Astrocyte of the spinal cord (primary cell): ENCODE results near the gene RHOF.

Experiments
- DNase-seq: peaks from one replicate; pipeline ENCODE4 v3.0.0; 2011; ENCODE audit warnings: low read depth, low spot score
- H3K4me3 ChIP-seq: 2 replicates; pipeline ENCODE4 v1.5.1; 2011; ENCODE audit warnings: low read depth, mild to moderate bottlenecking, low read length, moderate library complexity
- CTCF ChIP-seq: IDR thresholded peaks from 2 replicates; pipeline ENCODE4 v1.5.1; 2012; ENCODE audit warnings: low read depth, mild to moderate bottlenecking, low read length, inconsistent platforms
- in situ Hi-C: cut with HindIII; loops from 2 replicates; pipeline ENCODE4 v1.10.0; 2017; ENCODE audit warnings: low sequenced_read_pairs

RHOF gene

DNA sequence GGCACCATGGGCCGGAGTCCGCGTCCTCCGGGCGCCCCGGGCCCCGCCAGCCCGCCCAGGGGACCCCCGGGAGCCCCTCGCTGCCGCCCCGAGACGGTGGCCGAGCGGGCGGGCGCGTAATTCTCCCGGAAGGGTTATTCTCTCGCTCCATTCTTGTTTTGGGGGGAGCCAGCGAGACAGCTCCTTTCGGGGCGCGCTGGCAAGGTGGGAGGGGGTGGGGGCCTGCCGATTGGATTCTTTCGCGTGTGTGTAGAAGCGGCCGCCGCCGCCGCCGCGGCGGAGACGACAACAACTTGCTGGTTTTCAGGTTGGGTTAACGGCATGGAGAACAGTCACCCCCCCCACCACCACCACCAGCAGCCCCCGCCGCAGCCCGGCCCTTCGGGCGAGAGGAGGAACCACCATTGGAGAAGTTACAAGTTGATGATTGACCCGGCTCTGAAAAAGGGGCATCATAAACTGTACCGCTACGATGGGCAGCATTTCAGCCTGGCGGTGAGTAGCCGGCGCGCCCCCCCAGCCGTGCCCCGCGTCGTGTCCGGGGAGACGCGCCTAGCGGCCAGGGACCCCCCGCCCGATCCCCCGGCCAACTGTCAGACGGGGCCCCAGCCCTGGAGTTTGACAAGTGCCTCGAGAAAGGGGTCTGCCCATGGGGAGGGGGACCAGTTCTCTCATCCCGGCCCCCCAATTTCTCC is 11.1 kb upstream of the RHOF start:
- TF ChIP-seq CTCF, result no peak
- H3K4me3 ChIP-seq, result peak overlapping the region; percentile 69
- DNase-seq, result peak; percentile 43
- in situ Hi-C loops, result no loop called here

GRCh38 chr12:121803861-121804416 is 10.5 kb upstream of the RHOF start, which contains the start of gene SETD1B:
SETD1B (plus strand) TSS chr12:121804009; CDS start chr12:121804738, 729 bp downstream.
- no peak for TF ChIP-seq CTCF
- in situ Hi-C loops, result no loop called here
- DNase-seq, result peak; percentile 58
- peak within 1 kb of the TSS; percentile 69 for H3K4me3 ChIP-seq

GRCh38 chr12:121802843-121803698 is 9.6 kb upstream of the RHOF start:
- in situ Hi-C loops, result no loop called here
- H3K4me3 ChIP-seq, result peak overlapping the region; percentile 69
- TF ChIP-seq CTCF, result no peak
- peak; percentile 98 for DNase-seq

DNA sequence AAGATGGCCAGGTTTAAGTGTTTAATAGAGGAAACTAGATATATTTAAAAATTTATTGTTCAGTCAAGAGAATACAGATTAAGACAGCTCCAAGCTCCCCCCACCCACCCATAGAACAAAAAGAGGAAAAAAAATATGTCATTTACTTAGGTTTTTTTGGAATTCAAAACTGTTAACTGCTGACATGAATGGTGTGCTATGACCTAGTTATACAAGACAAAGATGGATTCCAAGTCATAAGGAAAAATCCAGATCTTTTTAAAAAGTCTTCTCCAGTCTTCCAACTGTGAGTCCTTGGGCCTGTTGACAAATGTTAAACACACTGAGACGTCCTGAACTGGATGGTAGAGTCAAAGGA is 9.0 kb upstream of the RHOF start:
- TF ChIP-seq CTCF, result no peak
- no peak for DNase-seq

DNA sequence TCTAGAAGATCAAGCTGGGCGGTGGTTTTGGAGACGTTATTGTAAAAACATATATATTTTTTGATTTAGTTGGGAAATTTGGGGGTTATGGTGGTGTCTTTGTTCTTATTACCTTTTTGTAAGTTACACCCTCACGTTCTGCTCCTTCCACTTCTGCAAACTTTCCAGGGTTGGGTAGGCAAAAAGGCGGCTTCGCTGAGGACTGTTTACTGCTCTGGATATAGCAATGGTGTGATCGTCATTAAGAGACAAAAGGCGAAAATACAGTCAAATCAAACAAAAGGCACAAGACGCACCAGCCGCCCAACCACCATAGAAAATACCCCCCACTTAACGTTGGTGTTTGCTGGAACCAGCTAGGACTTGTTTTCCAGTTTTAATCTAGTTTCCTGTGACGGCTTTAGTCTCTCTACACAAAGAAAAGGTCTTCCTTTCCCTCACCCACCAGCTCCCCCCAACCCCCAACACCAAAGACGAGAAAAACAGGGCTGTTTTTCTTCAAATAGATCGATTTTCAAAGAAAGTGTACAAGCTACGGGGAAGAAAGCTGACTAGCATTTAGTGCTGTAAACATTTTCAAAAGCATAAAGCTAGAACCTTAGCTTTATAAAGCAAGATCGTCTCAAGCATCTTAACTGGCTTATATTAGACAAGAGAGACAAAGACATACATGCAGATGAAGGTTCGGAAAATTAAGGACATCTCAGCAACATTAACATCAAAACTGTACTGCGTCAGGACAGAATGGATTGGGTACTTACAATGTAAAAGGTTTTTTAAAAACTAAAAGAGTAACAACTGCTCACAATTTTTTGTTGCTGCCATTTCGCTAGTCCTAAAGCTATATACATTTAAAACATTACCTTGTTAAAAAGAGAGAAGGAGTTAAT is 8.4 kb upstream of the RHOF start:
- DNase-seq, result peak; percentile 67
- in situ Hi-C loops, result no loop called here
- no peak for TF ChIP-seq CTCF
- peak overlapping the region; percentile 69 for H3K4me3 ChIP-seq

More for the DNA sequence above, 9.0 kb upstream of the RHOF start:
- peak overlapping the region; percentile 69 for H3K4me3 ChIP-seq
- in situ Hi-C loops, result no loop called here
